Stimulated activated CD8-positive, alpha-beta memory T cell treated with anti-CD3 and anti-CD28 coated beads, Interleukin-7, amount 100 ng/mL, for 48 hours (primary cell): ENCODE data around the gene BCL11A.
A peak's percentile ranks its signal among the peaks of the same experiment; 100 is the strongest.

Source experiments
- DNase-seq, 2 donors: peaks; one replicate each; pipeline ENCODE4 v3.0.0-alpha.2; 2020; ENCODE audit warnings: low read depth in 1 of 2; ENCODE audit errors: extremely low read depth in 1 of 2

Gene BCL11A

GRCh38 chr2:60553495-60554073, at the start of gene BCL11A:
Gene BCL11A, minus strand, starts transcription at chr2:60553654. Its CDS starts 384 bp downstream, at chr2:60553270.
- no peak for DNase-seq

GRCh38 chr2:60602828-60603532, 49.5 kb upstream of the BCL11A start:
- DNase-seq = no peak

- no peak for DNase-seq
Observed at GRCh38 chr2:60602388-60602787, 48.9 kb upstream of the BCL11A start.

GRCh38 chr2:60598271-60598670, 44.8 kb upstream of the BCL11A start:
- no peak for DNase-seq

- DNase-seq = no peak
Observed at GRCh38 chr2:60597346-60597745, 43.9 kb upstream of the BCL11A start.

- no peak for DNase-seq
Observed at GRCh38 chr2:60596411-60596810, 43.0 kb upstream of the BCL11A start.

GRCh38 chr2:60595953-60596352, 42.5 kb upstream of the BCL11A start:
- no peak for DNase-seq

- DNase-seq = no peak
Observed at GRCh38 chr2:60589104-60589503, 35.6 kb upstream of the BCL11A start.

- no peak for DNase-seq
Observed at GRCh38 chr2:60586081-60586480, 32.6 kb upstream of the BCL11A start.

GRCh38 chr2:60585276-60585675, 31.8 kb upstream of the BCL11A start:
- no peak for DNase-seq

- DNase-seq = no peak
Observed at GRCh38 chr2:60583604-60584003, 30.1 kb upstream of the BCL11A start.

- peak; percentile 33 to 52 for DNase-seq
Observed at GRCh38 chr2:60581433-60582282, 28.2 kb upstream of the BCL11A start.

- DNase-seq = no peak
Observed at GRCh38 chr2:60577682-60578283, 24.3 kb upstream of the BCL11A start.

- no peak for DNase-seq
Observed at GRCh38 chr2:60573251-60573650, 19.8 kb upstream of the BCL11A start.

GRCh38 chr2:60570251-60570650, 16.8 kb upstream of the BCL11A start:
- DNase-seq = no peak

- no peak for DNase-seq
Observed at GRCh38 chr2:60569680-60570111, 16.2 kb upstream of the BCL11A start.

GRCh38 chr2:60567919-60568768, 14.7 kb upstream of the BCL11A start:
- no peak for DNase-seq

- no peak for DNase-seq
Observed at GRCh38 chr2:60567096-60567495, 13.6 kb upstream of the BCL11A start.

- no peak for DNase-seq
Observed at GRCh38 chr2:60565472-60565871, 12.0 kb upstream of the BCL11A start.
